DOHH2 (cell line): ENCODE results near the gene RCOR3.

ENCODE experiments used
- CTCF ChIP-seq: fragments of 200-600 bp; sonication (generic); IDR thresholded peaks from one replicate; pipeline ENCODE4 v1.5.1; 2014; ENCODE audit warnings: antibody characterized with exemption, mild to moderate bottlenecking, low read depth, low read length; ENCODE audit not compliant: poor library complexity, severe bottlenecking
- EZH2phosphoT487 ChIP-seq: fragments of 200-600 bp; sonication (generic); IDR thresholded peaks from 2 replicates; pipeline ENCODE4 v1.6.1; 2017; ENCODE audit warnings: borderline replicate concordance, mild to moderate bottlenecking, antibody characterized with exemption, low read length, moderate library complexity, mixed read lengths

- no peak for TF ChIP-seq CTCF
- no peak for TF ChIP-seq EZH2phosphoT487
These were observed 48.2 kb upstream of the RCOR3 start for GRCh38 chr1:211210965-211211364.
